Right lobe of liver (tissue), 4 donors: ENCODE results near the gene PSMD13.

Source experiments
- CTCF ChIP-seq, 4 donors: fragments of 200-600 bp in 3 of 4; fragments of 450-650 bp in 1 of 4; IDR thresholded peaks; one replicate each; pipeline versions ENCODE4 v1.5.1 to v1.8.0; 2016 to 2022; ENCODE audit warnings: antibody characterized with exemption in 4 of 4, mild to moderate bottlenecking in 2 of 4
- POLR2A ChIP-seq: fragments of 450-650 bp; IDR thresholded peaks from one replicate; pipeline ENCODE4 v1.6.1; 2017; ENCODE audit warnings: antibody characterized with exemption, mild to moderate bottlenecking
- donor health status: DM: no; HTN: no; CAD: no.
- donor health status: DM: no; HTN: no; CAD: no.
- donor health status: DM: no; HTN: yes; CAD: no.

GRCh38 chr11:199004-199581, 37.7 kb upstream of the PSMD13 start:
- no peak for TF ChIP-seq CTCF (IDR thresholded peaks at IDR 0.05)
- no peak for TF ChIP-seq POLR2A
